Measurements from ENCODE around the gene LTBP1. TPM values are rescaled to one million over a fixed set of nuclear protein-coding genes. Genes with fewer than 3 reads are reported as not detected.
"Not testable (repeated sequence)": the region's sequence is repeated elsewhere in the genome, so short reads cannot be mapped to it uniquely, and the experiment has no call there.

The LTBP1 gene
- total RNA-seq, 2 experiments from 2014 or later, result 0.37 to 0.50 TPM

DNA sequence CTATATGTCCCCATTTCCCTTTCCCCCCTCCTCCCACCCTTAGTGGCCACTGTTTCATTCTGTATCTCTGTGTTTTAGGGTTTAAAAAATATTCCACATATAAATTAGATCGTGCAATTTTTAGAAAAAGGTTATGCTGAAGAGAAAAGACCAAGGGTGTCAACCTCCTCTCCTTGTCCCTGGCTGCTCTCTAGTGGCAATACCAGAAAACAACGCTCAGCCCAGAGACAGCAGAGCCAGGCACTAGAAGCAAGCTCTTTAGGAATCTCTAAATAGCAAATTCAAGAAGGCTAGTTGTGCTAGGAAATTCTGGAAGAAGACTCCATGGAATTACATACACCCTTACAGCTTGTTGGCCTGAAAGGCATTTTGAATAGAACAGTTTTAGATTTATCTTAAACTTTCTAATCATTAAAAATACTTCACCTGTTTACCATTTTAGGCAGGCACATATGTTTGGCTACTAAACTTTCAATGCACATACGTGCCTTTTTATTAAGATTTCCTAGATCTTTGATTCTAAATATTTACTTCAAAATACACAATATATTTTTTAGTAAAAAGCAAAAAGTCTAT lies 494.6 kb downstream of the LTBP1 start:
- CTCF ChIA-PET, result interaction anchor here (0.6 to 1.8 kb wide), 6 partner anchors 8 to 1234 kb away, joined by 3 read pairs; no protein-coding TSS in a partner anchor
- H3K36me3 Mint-ChIP-seq, result no peaks in the 10 kb centered on the region
- peak; percentile 60 for ATAC-seq
- peaks cover 20% of the 10 kb centered on the region for H3K27me3 Mint-ChIP-seq
- no peaks in the 10 kb centered on the region for H3K9me3 Mint-ChIP-seq (ENCODE audit: low read depth)
- DNase-seq, result peak; percentile 46
- H3K4me3 Mint-ChIP-seq, result no peak overlapping the region
- H3K27ac Mint-ChIP-seq, result no peak overlapping the region
- no peaks in the 10 kb centered on the region for H3K4me1 Mint-ChIP-seq

DNA sequence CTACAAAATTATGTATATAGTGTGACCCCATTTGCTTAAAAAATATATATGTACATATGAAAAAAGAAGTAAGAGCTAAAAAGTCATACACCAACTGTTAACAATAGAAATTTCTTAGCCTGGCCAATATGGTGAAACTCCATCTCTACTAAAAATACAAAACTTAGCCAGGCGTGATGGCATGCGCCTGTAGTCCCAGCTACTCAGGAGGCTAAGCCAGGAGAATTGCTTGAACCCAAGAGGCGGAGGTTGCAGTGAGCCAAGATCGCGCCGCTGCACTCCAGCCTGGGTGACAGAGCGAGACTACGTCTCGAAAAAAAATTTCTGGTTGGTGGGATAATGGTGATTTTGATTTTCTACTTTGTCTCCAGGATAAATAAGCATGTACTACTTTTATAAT lies 495.3 kb downstream of the LTBP1 start:
- H3K27ac Mint-ChIP-seq; ATAC-seq; H3K4me3 Mint-ChIP-seq; H3K4me1 Mint-ChIP-seq; DNase-seq; H3K36me3 Mint-ChIP-seq; H3K9me3 Mint-ChIP-seq (ENCODE audit: low read depth): not testable (repeated sequence)
- CTCF ChIA-PET, result interaction anchor here (1.8 kb wide), 1 partner anchor 24 kb away, joined by 3 read pairs; no protein-coding TSS in a partner anchor
- H3K27me3 Mint-ChIP-seq, result peaks cover 18% of the 10 kb centered on the region

DNA sequence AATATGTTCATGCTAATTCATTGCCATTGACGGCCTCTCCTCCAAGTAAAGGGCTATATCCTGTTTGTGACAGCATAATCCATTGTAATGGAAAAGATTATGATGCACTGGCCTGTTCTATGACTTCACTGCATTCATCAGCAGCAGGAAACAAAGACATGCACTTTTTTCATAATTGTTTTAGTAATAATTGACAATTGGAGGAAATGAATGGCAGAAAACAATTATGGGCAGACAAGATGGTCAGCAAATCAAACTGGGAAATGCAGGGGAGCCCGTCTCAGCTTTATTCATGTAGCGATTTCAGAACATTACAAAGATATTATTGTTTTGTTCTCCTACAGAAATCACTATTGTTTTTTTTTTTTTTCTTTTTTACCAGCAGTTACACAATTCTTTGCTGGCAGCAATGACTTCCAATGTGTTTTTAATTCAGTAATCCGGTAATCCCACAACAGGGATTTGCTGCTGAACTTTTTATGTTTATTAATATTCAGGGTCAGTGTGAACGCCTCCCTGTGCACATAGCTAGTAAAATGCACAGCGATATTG lies 495.9 kb downstream of the LTBP1 start:
- DNase-seq (no peak), ATAC-seq (no peak)
- Mint-ChIP-seq H3K4me3 (no peak overlapping the region), H3K4me1 (no peaks in the 10 kb centered on the region), H3K36me3 (no peaks in the 10 kb centered on the region), H3K27ac (no peak overlapping the region), H3K27me3 (peaks cover 15% of the 10 kb centered on the region), H3K9me3 (ENCODE audit: low read depth) (no peaks in the 10 kb centered on the region)
- CTCF ChIA-PET, result interaction anchor here (1.8 kb wide), 1 partner anchor 23 kb away, joined by 3 read pairs; no protein-coding TSS in a partner anchor

DNA sequence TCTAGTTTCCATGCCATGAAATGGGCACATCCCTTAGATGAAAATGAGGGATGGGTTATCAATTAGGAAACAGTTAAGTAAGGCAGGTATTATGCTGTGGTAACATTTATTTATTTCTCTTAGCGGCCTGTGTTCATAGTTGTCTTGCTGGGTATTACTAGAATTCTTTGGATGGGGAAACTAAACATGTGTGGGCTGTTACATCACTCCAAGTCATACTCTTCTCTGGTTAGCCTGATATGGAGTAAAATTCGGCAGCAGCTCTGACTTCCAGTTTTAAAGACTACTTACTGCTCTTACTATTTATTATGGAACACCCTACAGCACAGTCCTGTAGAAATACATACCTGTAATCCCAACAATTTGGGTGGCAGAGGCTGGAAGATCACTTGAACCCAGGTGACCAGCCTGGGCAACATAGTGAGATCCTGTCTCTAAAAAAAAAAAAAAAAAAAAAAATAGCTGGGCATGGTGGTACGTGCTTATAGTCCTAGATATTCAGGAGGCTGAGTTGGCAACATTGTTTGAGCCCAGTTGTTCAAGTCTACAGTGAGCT lies 496.6 kb downstream of the LTBP1 start:
- CTCF ChIA-PET, result interaction anchor here (0.6 to 1.1 kb wide), 2 partner anchors 11 to 28 kb away, joined by 4 read pairs; no protein-coding TSS in a partner anchor
- peaks cover 15% of the 10 kb centered on the region for H3K27me3 Mint-ChIP-seq
- no peak overlapping the region for H3K27ac Mint-ChIP-seq
- H3K4me3 Mint-ChIP-seq, result no peak overlapping the region
- no peaks in the 10 kb centered on the region for H3K9me3 Mint-ChIP-seq (ENCODE audit: low read depth)
- H3K4me1 Mint-ChIP-seq, result no peaks in the 10 kb centered on the region
- no peaks in the 10 kb centered on the region for H3K36me3 Mint-ChIP-seq
- DNase-seq (no peak), ATAC-seq (no peak)

DNA sequence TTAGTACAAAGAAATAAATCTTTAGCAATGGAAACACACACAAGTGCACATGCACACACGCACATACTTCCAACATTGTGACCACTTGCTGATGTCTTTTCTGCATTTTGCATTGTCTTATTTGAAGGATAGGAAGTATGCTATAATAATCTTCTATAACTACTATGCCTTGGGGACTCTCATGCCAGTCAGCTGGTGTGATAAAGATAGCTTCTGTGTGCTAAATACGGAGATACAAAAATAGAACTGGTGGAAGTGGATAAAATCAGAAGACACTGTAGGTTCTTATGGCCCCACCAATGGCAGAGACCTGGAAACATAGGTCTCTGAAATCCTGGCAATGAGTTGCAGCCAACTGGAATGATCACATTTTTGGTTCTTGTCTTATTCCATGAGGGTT lies 498.2 kb downstream of the LTBP1 start:
- Mint-ChIP-seq H3K27me3 (peaks cover 9% of the 10 kb centered on the region), H3K4me3 (no peak overlapping the region), H3K4me1 (no peaks in the 10 kb centered on the region), H3K9me3 (ENCODE audit: low read depth) (no peaks in the 10 kb centered on the region), H3K36me3 (no peaks in the 10 kb centered on the region), H3K27ac (no peak overlapping the region)
- CTCF ChIA-PET, result no interaction called here
- ATAC-seq (no peak), DNase-seq (no peak)

DNA sequence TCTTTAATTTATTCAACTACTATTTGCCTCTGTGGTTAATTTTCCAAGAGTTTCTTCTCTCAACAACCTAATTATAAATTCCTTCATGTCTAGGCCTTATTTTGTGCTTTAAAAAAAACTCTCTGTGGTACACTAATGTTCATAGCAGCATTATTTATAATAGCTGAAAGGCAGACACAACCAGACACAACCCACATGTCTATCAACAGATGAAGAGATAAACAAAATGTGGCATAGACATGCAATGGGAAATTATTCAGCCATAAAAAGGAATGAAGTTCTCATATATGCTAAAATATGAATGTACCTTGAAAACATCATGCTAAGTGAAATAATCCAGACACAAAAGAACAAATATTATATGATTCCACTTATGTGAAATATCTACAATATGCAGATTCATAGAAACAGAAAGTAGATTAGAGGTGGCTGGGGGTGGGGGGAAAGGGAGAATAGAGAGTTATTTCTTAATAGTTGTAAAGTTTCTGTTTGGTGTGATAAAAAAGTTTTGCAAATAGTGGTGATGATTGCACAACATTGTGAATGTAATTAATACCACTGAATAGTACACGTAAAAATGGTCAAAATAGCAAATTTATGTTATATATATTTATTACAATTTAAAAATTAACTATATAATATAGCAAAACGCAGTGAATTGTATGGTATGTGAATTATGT lies 501.6 kb downstream of the LTBP1 start:
- Mint-ChIP-seq H3K36me3 (no peaks in the 10 kb centered on the region), H3K4me3 (no peak overlapping the region), H3K9me3 (ENCODE audit: low read depth) (peaks cover 6% of the 10 kb centered on the region), H3K4me1 (no peaks in the 10 kb centered on the region), H3K27me3 (peaks cover 8% of the 10 kb centered on the region), H3K27ac (no peak overlapping the region)
- CTCF ChIA-PET, result interaction anchor here (0.7 kb wide), 1 partner anchor 660 kb away, joined by 3 read pairs; no protein-coding TSS in a partner anchor
- no peak for DNase-seq
- ATAC-seq, result no peak

Small RNA genes lying within 50 kb of the gene (microRNA-seq; reads per million reads assigned to microRNA genes)
- not detected for gene MIR4430
